ENCODE data around the gene TMEM40. TPM values are rescaled to one million over a fixed set of nuclear protein-coding genes. Genes with fewer than 3 reads are reported as not detected.

The TMEM40 gene
- total RNA-seq, 1 experiment from 2014 or later = not detected

GRCh38 chr3:12744326-12744725, 14.7 kb downstream of the TMEM40 start:
- Histone ChIP-seq H3K4ac (ENCODE audit: low read depth, low read length) (no peak overlapping the region), H3T11ph (ENCODE audit: low read length) (no peak overlapping the region), H2BK120ac (ENCODE audit: low read depth, low read length, poor library complexity, severe bottlenecking) (no peak overlapping the region), H4K20me1 (ENCODE audit: control insufficient read depth, insufficient read depth, insufficient read length) (no peaks in the 10 kb centered on the region), H4K91ac (ENCODE audit: insufficient read length, low read depth, low read length) (no peak overlapping the region), H3K4me2 (ENCODE audit: insufficient read depth, insufficient read length, low read length) (no peak overlapping the region), H3K79me1 (ENCODE audit: insufficient read depth, low read depth, low read length, poor library complexity, severe bottlenecking) (no peaks in the 10 kb centered on the region), H2BK12ac (ENCODE audit: insufficient read length, low read depth, low read length) (no peak overlapping the region), H3K14ac (ENCODE audit: insufficient read depth, low read length) (no peak overlapping the region), H2AK5ac (ENCODE audit: insufficient read length, low read length) (no peak overlapping the region), H3K23me2 (ENCODE audit: insufficient read length, low read depth, low read length, poor library complexity, severe bottlenecking) (no peaks in the 10 kb centered on the region), H4K5ac (ENCODE audit: insufficient read length, low read depth, low read length) (no peak overlapping the region), H2BK5ac (ENCODE audit: insufficient read length, low read length) (no peak overlapping the region), H3K27me3 (ENCODE audit: insufficient read depth, low read length) (no peaks in the 10 kb centered on the region), H3K56ac (ENCODE audit: insufficient read length, low read depth, low read length) (no peak overlapping the region), H3K23ac (ENCODE audit: insufficient read length, low read depth, low read length) (no peak overlapping the region), H2AFZ (ENCODE audit: low read length) (no peak overlapping the region), H3K9ac (ENCODE audit: extremely low read depth, insufficient read length, low read length) (no peak overlapping the region), H3K4me1 (ENCODE audit: insufficient read depth, low read length) (no peaks in the 10 kb centered on the region), H3K79me2 (ENCODE audit: insufficient read depth, low read length) (no peaks in the 10 kb centered on the region), H3K9me3 (ENCODE audit: control insufficient read depth, low read depth, low read length) (no peaks in the 10 kb centered on the region), H2BK15ac (ENCODE audit: low read depth, low read length) (no peak overlapping the region), H3K27ac (ENCODE audit: insufficient read length, low read depth, low read length) (no peak overlapping the region), H2BK20ac (ENCODE audit: low read depth, low read length, poor library complexity, severe bottlenecking) (no peak overlapping the region), H4K8ac (replicated peaks; ENCODE audit: insufficient read length, low read depth, low read length) (no peak overlapping the region), H3K18ac (ENCODE audit: insufficient read length, low read depth, low read length) (no peak overlapping the region)
- Mint-ChIP-seq H3K9me3 (no peaks in the 10 kb centered on the region; a peak in 1 of 5 replicates), H3K27me3 (ENCODE audit: low read depth) (peaks cover 3% of the 10 kb centered on the region), H3K4me3 (no peak overlapping the region), H3K27ac (no peak overlapping the region), H3K36me3 (ENCODE audit: insufficient read depth in 1 of 3, low read depth in 3 of 3) (no peaks in the 10 kb centered on the region), H3K4me1 (peaks cover 5 to 9% of the 10 kb centered on the region in 2 experiments)
- WGBS (ENCODE audit: extremely low coverage, insufficient read length, low lambda C conversion rate) = no CpG with 5 or more reads among the region's 1 CpG
- no peak for TF ChIP-seq CTCF (conservative IDR thresholded peaks at IDR 0.05)
- DNase-seq = no peak

Data from H9 (cell line).